GM20431 (cell line): Measurements from ENCODE around the gene PTPRQ.

Experiments
- in situ Hi-C: fragments of 300-500 bp; cut with MseI, MboI; formaldehyde crosslinking; loops from one replicate; pipeline ENCODE4 v1.15.0; 2020; ENCODE audit warnings: low sequenced_read_pairs; ENCODE audit not compliant: unreplicated experiment

PTPRQ gene

GRCh38 chr12:80697270-80697887 lies 253.3 kb downstream of the PTPRQ start:
- in situ Hi-C loops, result no loop called here

- in situ Hi-C loops, result no loop called here
These were observed 254.2 kb downstream of the PTPRQ start for GRCh38 chr12:80698256-80698655.

GRCh38 chr12:80698847-80699542 lies 255.0 kb downstream of the PTPRQ start:
- in situ Hi-C loops, result no loop called here

- in situ Hi-C loops, result no loop called here
These were observed 256.3 kb downstream of the PTPRQ start for GRCh38 chr12:80700327-80700726.

- in situ Hi-C loops, result no loop called here
These were observed 257.4 kb downstream of the PTPRQ start for GRCh38 chr12:80701388-80701787.

- in situ Hi-C loops, result no loop called here
These were observed 259.1 kb downstream of the PTPRQ start for GRCh38 chr12:80702889-80703805.

- in situ Hi-C loops, result no loop called here
These were observed 260.4 kb downstream of the PTPRQ start for GRCh38 chr12:80704420-80704819.

- in situ Hi-C loops, result no loop called here
These were observed 263.2 kb downstream of the PTPRQ start, which contains the start of gene MYF6 for GRCh38 chr12:80707126-80707829. Gene MYF6, plus strand, starts transcription at chr12:80707634. Its CDS starts 86 bp downstream, at chr12:80707720.

- in situ Hi-C loops, result no loop called here
These were observed 263.8 kb downstream of the PTPRQ start for GRCh38 chr12:80707830-80708258.

GRCh38 chr12:80708259-80708974 lies 264.4 kb downstream of the PTPRQ start:
- in situ Hi-C loops, result no loop called here

GRCh38 chr12:80708975-80709328 lies 264.9 kb downstream of the PTPRQ start:
- in situ Hi-C loops, result no loop called here

- in situ Hi-C loops, result no loop called here
These were observed 266.0 kb downstream of the PTPRQ start for GRCh38 chr12:80709811-80710726.

- in situ Hi-C loops, result no loop called here
These were observed 266.9 kb downstream of the PTPRQ start for GRCh38 chr12:80710727-80711449.

- in situ Hi-C loops, result no loop called here
These were observed 267.8 kb downstream of the PTPRQ start for GRCh38 chr12:80711866-80712265.

- in situ Hi-C loops, result no loop called here
These were observed 268.8 kb downstream of the PTPRQ start for GRCh38 chr12:80712866-80713265.

GRCh38 chr12:80713419-80713818 lies 269.4 kb downstream of the PTPRQ start:
- in situ Hi-C loops, result no loop called here

- in situ Hi-C loops, result no loop called here
These were observed 270.0 kb downstream of the PTPRQ start for GRCh38 chr12:80714055-80714454.

GRCh38 chr12:80714846-80715245 lies 270.8 kb downstream of the PTPRQ start:
- in situ Hi-C loops, result no loop called here
